GM12865 (cell line): ENCODE results near the gene TLR6.

Experiments
- DNase-seq: peaks from one replicate; pipeline ENCODE4 v3.0.0; 2010; ENCODE audit warnings: low read depth
- H3K4me3 ChIP-seq: 2 replicates; pipeline ENCODE4 v1.5.1; 2011; ENCODE audit warnings: mild to moderate bottlenecking, low read depth, low read length, control low read depth
- CTCF ChIP-seq: IDR thresholded peaks from 2 replicates; pipeline ENCODE4 v1.5.1; 2011; ENCODE audit warnings: low read length, control low read depth, low read depth, inconsistent platforms; ENCODE audit not compliant: insufficient read depth; ENCODE audit errors: missing control alignments

The TLR6 gene

GRCh38 chr4:38868059-38868960 lies 11.7 kb upstream of the TLR6 start:
- peak overlapping the region; percentile 76 for H3K4me3 ChIP-seq
- DNase-seq, result no peak
- no peak for TF ChIP-seq CTCF

- no peak for TF ChIP-seq CTCF
- DNase-seq, result peak; percentile 70
- H3K4me3 ChIP-seq, result peak within 1 kb of the TSS; percentile 76
Measured at GRCh38 chr4:38867478-38868058, 11.0 kb upstream of the TLR6 start, which contains the start of gene FAM114A1. FAM114A1 (plus strand) TSS chr4:38867806; CDS start chr4:38878079, 10,273 bp downstream.

GRCh38 chr4:38866973-38867477 lies 10.4 kb upstream of the TLR6 start:
- peak overlapping the region; percentile 40 for H3K4me3 ChIP-seq
- TF ChIP-seq CTCF, result no peak
- no peak for DNase-seq

- no peak for DNase-seq
- TF ChIP-seq CTCF, result no peak
Measured at GRCh38 chr4:38865445-38865844, 8.8 kb upstream of the TLR6 start.

GRCh38 chr4:38861791-38862190 lies 5.2 kb upstream of the TLR6 start:
- H3K4me3 ChIP-seq, result no peak overlapping the region
- no peak for DNase-seq
- no peak for TF ChIP-seq CTCF

More at GRCh38 chr4:38865445-38865844, 8.8 kb upstream of the TLR6 start:
- no peak overlapping the region for H3K4me3 ChIP-seq

GRCh38 chr4:38860788-38861424 lies 4.3 kb upstream of the TLR6 start:
- TF ChIP-seq CTCF, result peak; percentile 91
- no peak overlapping the region for H3K4me3 ChIP-seq
- DNase-seq, result peak; percentile 90
